Stimulated activated CD8-positive, alpha-beta memory T cell treated with anti-CD3 and anti-CD28 coated beads, Interleukin-12 subunit alpha, Interleukin-12 subunit beta, amount 100 ng/mL, for 24 hours (primary cell): ENCODE measurements around the gene PLEKHH1.
A peak's percentile ranks its signal among the peaks of the same experiment; 100 is the strongest.

Experiments
- DNase-seq: peaks from one replicate; pipeline ENCODE4 v3.0.0-alpha.2; 2020; ENCODE audit errors: extremely low read depth

PLEKHH1 gene

DNA sequence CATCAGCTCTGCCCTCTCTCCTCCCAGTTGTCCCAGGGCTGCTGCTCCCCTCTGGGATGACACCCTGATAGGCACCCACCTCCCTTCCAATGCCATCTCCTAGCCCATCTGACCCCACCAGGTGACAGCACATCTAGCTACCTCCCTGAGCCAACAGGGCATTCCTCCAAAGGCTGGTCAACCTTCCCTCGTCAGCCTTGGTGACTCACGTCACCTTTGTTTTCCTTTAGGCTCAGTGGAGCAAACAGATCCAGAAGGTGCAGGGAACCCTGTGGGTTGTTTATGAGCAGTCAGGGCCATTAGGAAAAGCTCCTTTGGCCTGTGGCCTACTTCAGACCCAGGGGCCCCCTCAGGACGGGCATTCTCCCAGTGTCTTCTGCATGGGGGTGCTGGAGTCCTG is 34.6 kb downstream of the PLEKHH1 start:
- no peak for DNase-seq

GRCh38 chr14:67569011-67569650 is 36.0 kb downstream of the PLEKHH1 start:
- no peak for DNase-seq

- no peak for DNase-seq
These were observed 36.7 kb downstream of the PLEKHH1 start for GRCh38 chr14:67569651-67570290.

GRCh38 chr14:67570453-67570852 is 37.4 kb downstream of the PLEKHH1 start:
- DNase-seq = no peak

- peak; percentile 33 for DNase-seq
These were observed 38.3 kb downstream of the PLEKHH1 start for GRCh38 chr14:67571275-67571990.

DNA sequence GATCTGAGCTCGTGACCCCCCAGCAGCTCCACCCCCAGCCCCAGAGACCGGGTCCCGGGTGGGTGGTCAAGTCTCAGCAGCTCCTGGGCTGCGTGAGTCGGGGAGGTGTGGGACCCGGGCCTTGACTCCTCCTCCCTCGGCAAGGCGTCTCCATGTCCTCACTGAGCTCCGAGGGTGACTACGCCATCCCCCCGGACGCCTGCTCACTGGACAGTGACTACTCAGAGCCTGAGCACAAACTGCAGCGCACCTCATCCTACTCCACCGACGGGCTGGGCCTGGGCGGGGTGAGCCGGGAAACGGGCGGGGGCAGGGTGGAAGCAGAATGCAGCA is 38.9 kb downstream of the PLEKHH1 start:
- DNase-seq = no peak

DNA sequence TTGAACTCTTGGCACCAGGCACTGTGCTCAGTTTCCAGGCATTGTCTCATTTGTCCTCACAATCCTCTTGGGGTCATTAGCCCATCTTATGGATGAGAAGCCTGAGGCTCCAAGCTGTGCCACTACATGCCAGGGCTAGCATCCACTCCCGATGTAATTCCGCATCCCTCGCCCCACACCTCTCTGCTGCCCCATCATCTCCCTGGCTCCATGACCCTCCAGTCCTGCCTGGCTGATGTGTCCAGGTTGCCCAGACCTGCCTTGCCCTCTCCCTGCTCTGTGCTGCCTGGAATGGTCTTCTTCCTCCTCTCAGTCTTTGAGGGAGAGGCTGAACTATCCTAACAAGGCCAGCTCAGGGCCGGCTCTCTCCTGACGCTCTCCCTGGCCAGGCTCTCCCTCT is 39.5 kb downstream of the PLEKHH1 start:
- DNase-seq = no peak

DNA sequence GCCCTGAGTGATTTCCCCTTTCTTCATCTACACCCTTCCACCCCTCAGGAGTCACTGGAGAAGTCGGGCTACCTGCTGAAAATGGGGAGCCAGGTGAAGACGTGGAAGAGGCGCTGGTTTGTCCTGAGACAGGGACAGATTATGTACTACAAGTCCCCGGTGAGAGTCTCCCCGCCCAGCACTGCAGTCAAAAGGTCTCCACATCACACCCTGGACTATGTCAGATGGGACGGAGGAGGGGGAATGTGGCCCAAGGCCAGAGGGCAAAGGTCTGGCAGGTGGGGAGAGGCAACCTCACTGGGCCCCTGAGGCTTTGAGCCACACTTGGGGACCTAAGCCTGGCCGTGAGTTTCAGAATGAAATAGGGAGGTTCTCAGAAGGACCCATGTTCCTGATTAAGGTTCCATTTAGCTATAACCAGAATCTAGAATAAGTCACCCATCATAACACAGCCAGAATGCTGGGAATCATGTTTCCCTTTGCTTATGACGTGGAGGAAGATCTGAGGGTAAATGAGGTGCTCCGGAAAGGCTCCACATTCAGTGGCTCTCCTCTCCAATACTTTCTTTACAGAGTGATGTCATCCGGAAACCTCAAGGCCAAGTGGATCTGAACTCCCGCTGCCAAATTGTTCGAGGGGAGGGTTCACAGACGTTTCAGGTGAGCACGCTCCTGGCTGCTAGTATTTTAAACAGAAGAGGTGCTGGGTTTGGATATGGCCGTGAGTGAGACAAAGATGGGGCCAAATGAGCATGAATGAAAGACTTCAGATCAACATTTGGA is 40.3 kb downstream of the PLEKHH1 start:
- DNase-seq = no peak

DNA sequence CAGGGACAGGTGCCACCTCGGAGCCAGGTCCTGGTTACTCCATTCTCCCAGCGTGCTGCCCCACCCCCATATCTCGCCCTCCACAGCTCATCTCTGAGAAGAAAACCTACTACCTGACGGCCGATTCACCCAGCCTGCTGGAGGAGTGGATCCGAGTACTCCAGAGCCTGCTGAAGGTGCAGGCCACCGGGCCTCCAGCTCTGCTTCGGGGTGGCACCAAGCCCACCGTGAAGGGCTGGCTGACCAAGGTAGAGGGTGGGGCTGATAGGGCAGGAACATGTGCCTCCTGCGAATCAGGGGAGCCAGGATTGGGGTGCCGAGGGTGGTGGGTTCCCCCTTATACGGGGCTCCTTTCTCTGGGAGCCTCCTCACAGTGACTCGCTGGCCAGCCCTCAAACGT is 41.1 kb downstream of the PLEKHH1 start:
- DNase-seq = no peak

DNA sequence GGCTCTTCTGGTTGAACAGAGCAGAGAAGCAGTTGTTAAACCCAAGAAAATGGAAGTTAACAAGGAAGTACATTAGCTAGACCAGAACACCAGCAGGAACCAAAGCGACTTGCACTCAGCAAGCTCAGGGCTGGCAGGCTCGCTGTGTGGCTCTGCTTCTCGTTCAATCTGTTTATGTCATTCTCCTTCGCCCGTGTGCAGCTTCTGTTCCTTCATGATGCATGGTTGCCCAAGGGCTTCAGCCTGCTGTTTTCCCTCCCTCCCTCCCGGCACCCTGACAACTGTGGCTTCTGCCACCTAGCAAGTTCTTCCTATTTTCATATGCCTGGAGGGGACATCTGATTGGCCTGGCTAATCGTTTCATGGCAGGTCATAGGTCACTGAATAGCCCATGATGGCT is 41.7 kb downstream of the PLEKHH1 start:
- DNase-seq = no peak

- no peak for DNase-seq
These were observed 42.6 kb downstream of the PLEKHH1 start for GRCh38 chr14:67575684-67576083.

GRCh38 chr14:67576216-67576955 is 43.3 kb downstream of the PLEKHH1 start:
- DNase-seq = no peak

DNA sequence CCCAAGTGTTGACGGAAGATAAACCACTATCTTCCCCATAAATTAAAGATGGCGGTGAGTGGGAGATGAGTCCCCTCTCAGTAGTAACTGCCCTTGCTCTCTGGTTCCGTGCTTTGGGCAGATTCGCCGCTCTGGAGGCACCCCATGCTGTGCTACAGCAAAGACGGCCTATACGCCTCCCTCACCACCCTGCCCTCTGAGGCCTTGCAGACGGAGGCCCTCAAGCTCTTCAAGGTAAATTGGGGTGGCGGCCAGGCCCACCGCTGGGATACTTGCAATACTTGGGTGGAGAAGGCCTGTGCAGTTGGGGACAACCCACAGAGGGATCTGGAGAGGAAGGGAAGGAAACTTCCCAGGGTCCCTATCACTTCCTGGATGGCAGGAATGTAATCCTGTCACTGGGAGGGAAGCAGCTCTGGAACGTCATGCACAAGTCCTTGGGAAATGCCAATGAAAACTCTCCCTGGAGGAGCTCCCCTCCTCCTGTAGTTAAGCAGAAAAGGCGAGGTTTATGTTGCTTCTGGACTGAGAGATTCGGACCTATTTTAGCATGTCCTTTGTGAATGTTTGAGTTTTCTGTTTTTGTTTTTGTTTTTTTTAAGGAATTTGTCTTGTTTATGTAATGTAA is 44.2 kb downstream of the PLEKHH1 start:
- DNase-seq = no peak

DNA sequence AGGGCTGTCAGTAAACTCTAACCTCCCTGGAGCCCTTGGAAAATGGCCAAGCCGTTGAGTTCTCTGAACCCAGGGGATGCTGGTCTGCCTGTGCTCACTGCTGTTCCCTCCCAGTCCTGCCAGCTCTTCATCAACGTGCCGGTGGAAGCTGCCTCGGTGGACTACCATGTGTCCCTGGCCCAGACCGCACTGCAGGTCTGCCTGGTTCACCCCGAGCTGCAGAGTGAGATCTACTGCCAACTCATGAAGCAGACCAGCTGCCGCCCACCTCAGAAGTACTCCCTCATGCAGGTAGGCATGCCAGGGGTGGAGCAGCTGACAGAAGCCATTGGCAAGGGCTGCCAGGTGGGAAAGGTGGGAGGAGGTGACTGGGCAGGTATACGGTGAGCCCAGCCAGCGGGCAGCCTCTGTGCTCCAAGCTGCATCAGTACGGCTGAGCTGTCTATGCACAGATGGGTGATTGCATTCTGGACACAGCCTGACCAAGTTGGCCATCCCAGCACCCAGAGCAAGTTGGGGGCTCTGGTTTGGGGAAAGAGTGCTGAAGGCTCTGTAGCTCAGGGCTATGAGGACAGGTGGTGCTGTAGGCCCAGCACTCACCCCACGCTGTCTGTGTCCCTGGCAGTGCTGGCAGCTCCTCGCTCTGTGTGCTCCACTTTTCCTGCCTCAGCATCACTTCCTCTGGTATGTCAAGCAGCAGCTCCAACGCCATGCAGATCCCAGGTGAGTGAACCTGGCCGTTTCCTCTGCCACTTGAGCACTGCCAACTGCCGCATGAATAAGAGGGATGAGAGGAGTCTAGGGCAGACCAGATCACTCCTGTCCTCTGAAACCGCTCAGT is 45.0 kb downstream of the PLEKHH1 start:
- DNase-seq = no peak

DNA sequence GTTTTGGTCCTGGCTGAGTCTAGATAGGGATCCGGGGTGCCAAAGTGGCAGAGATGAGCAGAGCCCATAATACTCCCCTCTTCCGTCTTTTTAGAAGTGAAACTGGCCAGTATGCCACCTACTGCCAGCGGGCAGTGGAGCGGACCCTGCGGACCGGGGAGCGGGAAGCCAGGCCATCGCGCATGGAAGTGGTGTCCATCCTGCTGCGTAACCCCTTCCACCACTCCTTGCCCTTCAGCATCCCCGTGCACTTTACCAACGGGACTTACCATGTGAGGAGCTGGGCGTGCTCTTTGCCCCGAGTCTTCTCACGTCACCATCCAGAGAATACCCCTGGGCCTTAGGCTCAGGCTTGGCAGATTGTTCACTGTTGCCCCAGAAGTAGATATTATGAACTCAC is 46.0 kb downstream of the PLEKHH1 start:
- no peak for DNase-seq

DNA sequence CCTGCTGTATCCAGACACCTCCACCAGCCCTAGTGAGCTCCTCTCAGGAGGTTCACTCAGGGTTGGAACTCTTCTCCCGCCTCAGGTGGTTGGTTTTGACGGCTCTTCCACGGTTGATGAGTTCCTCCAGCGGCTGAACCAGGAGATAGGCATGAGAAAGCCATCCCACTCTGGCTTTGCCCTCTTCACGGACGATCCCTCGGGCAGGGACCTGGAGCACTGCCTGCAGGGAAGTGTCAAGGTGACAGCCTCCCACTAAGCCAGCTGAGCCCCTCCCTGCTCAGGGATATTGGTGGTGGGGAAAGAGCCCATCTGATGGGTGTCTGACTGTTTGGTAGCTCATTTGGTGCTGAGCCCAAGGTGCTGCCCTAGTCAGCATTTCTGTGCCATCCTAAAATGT is 46.5 kb downstream of the PLEKHH1 start:
- no peak for DNase-seq

GRCh38 chr14:67580336-67581171 is 47.5 kb downstream of the PLEKHH1 start:
- no peak for DNase-seq

DNA sequence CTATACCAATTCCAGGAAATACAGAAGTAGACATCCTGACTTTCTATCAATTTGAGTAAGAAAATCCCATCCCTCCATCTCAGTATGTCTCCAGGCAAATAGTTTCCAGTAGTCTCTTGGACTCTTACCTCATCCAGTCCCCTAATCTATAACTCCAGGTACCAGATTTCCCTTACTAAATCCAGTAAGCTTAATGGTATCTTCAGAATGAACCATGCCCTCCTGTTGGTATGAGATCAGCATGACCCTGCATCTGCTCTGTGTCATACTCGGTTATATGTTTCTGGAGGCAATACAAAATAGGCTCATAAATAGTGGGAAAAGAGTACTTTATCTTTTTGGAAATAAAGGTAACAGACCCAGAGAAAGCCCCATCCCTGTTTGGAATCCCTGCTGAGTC is 48.6 kb downstream of the PLEKHH1 start:
- no peak for DNase-seq

- no peak for DNase-seq
These were observed 49.0 kb downstream of the PLEKHH1 start for GRCh38 chr14:67582061-67582460.
